C4-2B (cell line): ENCODE data around the gene KRT4.

Experiments
- H3K27ac ChIP-seq: fragments of 450-650 bp; 2 replicates; pipeline ENCODE4 v1.5.1; 2017
- ZFX ChIP-seq: fragments of 450-650 bp; IDR thresholded peaks from 2 replicates; pipeline ENCODE4 v1.6.1; 2017
- TF ChIP-seq, protein P1 (sequence below): fragments of 450-650 bp; conservative IDR thresholded peaks from 2 replicates; pipeline ENCODE4 v1.5.1; 2017; ENCODE audit warnings: mild to moderate bottlenecking

KRT4 gene

DNA sequence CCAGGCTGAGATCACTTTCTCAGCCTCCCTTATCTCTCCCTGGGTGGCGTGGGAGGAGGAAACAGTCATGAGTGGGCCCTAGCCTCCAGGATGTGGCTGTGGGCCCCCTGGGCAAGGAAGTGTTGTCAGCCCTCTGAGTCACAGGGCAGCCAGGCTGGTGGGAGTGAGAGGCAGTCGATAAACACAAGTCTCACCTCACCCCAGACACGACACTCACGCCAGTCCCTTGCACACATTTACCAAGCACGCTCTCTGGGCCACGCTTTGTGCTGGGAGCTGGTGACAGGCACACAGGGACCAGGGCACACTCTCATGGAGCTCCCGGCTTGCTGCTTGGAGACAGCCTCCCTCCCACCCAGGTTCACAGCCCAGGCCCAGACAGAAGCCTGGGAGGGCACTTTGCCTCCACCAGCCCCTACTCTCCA, 22.1 kb upstream of the KRT4 start:
- TF ChIP-seq, protein P1, sequence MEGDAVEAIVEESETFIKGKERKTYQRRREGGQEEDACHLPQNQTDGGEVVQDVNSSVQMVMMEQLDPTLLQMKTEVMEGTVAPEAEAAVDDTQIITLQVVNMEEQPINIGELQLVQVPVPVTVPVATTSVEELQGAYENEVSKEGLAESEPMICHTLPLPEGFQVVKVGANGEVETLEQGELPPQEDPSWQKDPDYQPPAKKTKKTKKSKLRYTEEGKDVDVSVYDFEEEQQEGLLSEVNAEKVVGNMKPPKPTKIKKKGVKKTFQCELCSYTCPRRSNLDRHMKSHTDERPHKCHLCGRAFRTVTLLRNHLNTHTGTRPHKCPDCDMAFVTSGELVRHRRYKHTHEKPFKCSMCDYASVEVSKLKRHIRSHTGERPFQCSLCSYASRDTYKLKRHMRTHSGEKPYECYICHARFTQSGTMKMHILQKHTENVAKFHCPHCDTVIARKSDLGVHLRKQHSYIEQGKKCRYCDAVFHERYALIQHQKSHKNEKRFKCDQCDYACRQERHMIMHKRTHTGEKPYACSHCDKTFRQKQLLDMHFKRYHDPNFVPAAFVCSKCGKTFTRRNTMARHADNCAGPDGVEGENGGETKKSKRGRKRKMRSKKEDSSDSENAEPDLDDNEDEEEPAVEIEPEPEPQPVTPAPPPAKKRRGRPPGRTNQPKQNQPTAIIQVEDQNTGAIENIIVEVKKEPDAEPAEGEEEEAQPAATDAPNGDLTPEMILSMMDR = no peak
- no peak for TF ChIP-seq ZFX
- H3K27ac ChIP-seq = no peak overlapping the region

DNA sequence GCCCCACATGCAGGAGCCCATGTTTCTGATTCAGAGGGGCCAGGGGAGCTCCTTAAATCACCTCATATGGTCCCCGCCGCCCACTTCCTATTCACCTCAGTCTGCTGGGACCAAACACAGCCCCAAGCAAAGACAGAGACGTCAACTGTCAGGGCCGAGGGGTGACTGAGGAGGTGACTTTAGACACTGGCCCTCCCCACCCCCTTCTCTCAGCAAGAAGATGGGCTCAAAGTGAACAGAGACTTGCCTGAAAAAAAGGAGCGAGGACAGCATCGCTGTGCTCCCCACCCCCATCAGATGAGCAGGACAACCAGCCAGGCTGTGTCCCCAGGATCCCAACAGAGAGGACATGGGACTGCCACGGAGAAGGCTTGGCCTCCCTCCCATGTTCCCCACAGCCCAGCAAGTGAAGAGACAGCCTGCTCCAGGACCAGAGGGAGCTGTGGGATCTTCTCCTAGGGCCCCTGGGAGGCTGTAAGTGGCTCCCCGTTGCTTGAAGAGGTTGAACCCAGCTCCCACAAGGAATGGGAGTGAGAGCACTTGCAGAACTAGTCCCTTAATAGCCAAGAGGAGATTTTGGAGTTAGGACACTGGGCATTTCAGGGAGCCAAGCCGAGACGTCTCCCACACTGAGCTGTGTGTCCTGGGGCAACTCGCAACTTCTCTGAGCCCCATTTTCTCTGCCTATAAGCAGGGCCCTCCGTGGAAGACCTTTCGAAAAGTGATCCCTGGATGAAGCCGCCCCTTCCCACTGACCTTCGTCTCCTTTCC, 21.5 kb upstream of the KRT4 start:
- no peak for TF ChIP-seq ZFX
- TF ChIP-seq, protein P1 = no peak
- no peak overlapping the region for H3K27ac ChIP-seq

DNA sequence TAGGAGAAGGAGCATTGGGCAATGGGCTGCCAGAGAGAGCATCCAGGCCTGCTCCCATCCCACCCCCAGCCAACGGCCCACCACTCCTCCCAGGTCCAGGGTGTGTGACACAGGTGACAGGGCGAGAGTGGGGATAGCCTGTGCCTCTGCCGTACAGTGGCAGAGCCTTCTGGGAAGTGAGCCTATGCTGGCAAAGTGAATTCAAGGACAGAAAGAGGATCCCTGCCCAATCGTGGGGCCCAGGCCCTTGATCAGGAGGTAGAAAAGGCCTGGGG, 20.7 kb upstream of the KRT4 start:
- no peak overlapping the region for H3K27ac ChIP-seq
- TF ChIP-seq ZFX = no peak
- TF ChIP-seq, protein P1 = no peak

- H3K27ac ChIP-seq = no peak within 1 kb of the TSS
- TF ChIP-seq ZFX = no peak
- TF ChIP-seq, protein P1 = no peak
These were observed 20.2 kb upstream of the KRT4 start, which contains the start of gene KRT79 for GRCh38 chr12:52833922-52834726. Gene KRT79, minus strand, starts transcription at chr12:52834311. Its CDS starts 51 bp downstream, at chr12:52834260.

DNA sequence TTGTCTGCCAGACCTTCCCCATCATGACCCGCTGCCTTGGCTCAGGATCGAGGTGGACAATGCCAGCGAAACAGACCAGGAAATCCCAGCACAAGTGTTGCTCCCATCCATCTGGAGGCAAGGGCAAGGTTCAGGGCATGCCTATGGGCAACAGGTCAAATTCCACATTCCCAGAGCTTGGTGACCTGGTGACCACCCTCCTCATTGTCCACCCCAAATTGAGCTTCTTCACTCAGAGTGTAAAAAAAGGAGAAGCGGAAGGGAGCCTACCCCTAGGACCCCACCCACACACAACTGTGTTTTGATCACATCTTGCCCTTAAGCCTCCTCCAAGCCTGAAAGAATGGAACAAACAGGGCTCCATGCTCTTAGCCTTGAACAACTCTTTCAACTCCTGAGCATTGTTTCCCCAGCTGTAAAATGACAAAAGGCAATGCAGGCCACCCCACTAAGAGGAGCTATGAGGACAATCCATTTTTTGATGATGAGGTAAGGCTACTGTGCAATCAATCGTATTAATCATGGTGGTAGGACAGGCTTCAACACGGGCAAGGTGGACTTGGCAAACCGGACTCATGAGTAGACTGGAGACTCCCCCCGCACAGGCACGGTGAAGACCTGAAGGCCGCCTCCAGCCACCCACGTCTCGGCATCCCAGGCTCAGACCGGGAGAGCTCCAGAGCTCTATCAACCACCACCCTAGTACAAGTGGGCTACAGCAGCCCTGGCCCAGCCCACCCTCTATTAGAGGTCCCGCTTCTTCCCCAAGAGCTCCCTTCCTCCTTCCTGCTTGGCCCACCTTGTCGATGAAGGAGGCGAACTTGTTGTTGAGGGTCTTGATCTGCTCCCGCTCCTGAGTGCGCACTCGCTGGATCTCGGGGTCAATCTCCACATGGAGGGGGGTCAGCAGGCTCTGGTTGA, 19.3 kb upstream of the KRT4 start:
- no peak overlapping the region for H3K27ac ChIP-seq
- TF ChIP-seq, protein P1 = no peak
- no peak for TF ChIP-seq ZFX

DNA sequence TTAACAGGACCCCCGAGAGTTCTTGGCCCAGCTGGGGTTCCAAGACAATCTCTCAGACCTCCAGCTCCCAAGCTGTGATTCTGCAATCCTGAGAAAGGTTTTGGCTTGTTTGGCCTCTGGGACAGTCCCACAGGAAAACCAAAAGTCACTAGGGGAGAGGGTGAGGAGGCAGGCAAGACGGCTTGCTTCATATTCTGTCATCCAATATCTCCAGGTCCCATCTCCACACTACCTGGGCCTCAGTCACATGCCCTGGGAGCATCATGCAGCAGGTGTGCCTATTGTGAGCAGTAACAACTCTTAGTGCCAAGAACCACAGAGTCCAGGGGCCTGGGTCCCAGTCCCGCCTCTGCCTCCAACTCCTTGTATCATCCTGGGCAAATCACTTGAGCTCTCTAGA, 18.5 kb upstream of the KRT4 start:
- no peak for TF ChIP-seq ZFX
- TF ChIP-seq, protein P1 = no peak
- H3K27ac ChIP-seq = no peak overlapping the region
